ENCODE results near the gene ZNF619.

DNA sequence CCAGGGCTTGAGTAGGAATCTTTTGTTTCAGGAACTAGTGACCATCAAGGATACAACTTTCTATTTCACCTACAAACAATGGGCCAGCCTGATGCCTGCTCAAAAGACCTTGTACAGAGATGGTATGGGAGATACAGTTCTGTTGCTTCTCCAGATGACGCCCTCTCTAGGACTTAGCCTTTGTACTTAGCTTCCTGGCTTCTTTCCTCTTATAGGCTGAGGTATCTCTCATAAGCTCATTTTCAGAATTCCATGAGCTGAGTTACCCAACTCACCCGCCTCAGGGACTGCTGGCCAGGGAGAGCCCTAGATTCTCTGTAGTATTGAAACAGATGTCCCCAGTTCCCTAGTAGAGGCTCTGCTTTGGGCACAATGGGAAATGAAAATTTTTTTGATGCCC is 20.4 kb downstream of the ZNF619 start:
- TF ChIP-seq GATA3 (IDR thresholded peaks at IDR 0.05; ENCODE audit: low read depth, low read length): no peak
- no peak for TF ChIP-seq GATA2 (IDR thresholded peaks at IDR 0.05; ENCODE audit: low read depth, low read length)

Data from SH-SY5Y (cell line).